C4-2B (cell line): ENCODE results near the gene TBX2.

Source experiments
- H3K27ac ChIP-seq: fragments of 450-650 bp; 2 replicates; pipeline ENCODE4 v1.5.1; 2017
- CTCF ChIP-seq: fragments of 450-650 bp; conservative IDR thresholded peaks from 2 replicates; pipeline ENCODE4 v1.5.1; 2017; ENCODE audit warnings: mild to moderate bottlenecking
- ZFX ChIP-seq: fragments of 450-650 bp; IDR thresholded peaks from 2 replicates; pipeline ENCODE4 v1.6.1; 2017

The TBX2 gene

GRCh38 chr17:61360318-61360943, 39.2 kb upstream of the TBX2 start:
- TF ChIP-seq ZFX (no peak), CTCF (no peak)

GRCh38 chr17:61361084-61361483, 38.6 kb upstream of the TBX2 start:
- H3K27ac ChIP-seq, result no peak overlapping the region
- TF ChIP-seq CTCF (no peak), ZFX (no peak)

More at GRCh38 chr17:61360318-61360943, 39.2 kb upstream of the TBX2 start:
- no peak overlapping the region for H3K27ac ChIP-seq

- no peak for TF ChIP-seq CTCF
- no peak for TF ChIP-seq ZFX
These were observed 37.2 kb upstream of the TBX2 start for GRCh38 chr17:61362396-61362795.

GRCh38 chr17:61362852-61363600, 36.6 kb upstream of the TBX2 start:
- TF ChIP-seq ZFX (no peak), CTCF (no peak)
- H3K27ac ChIP-seq, result no peak overlapping the region

More at GRCh38 chr17:61362396-61362795, 37.2 kb upstream of the TBX2 start:
- H3K27ac ChIP-seq, result no peak overlapping the region

- no peak for TF ChIP-seq ZFX
- no peak for TF ChIP-seq CTCF
- H3K27ac ChIP-seq, result no peak overlapping the region
These were observed 35.8 kb upstream of the TBX2 start for GRCh38 chr17:61363601-61364462.

GRCh38 chr17:61364463-61364846, 35.2 kb upstream of the TBX2 start:
- no peak overlapping the region for H3K27ac ChIP-seq
- no peak for TF ChIP-seq ZFX
- TF ChIP-seq CTCF, result no peak
